HepG2 (cell line): ENCODE data around the gene ZMYM3.

Experiments used
- AGO1 ChIP-seq: fragments of 200-400 bp; formaldehyde crosslinking; IDR thresholded peaks from 2 replicates; pipeline ENCODE4 v1.6.1; 2017; ENCODE audit warnings: mild to moderate bottlenecking, low read depth, low read length, moderate library complexity; ENCODE audit not compliant: poor library complexity, severe bottlenecking
- FOXO1 ChIP-seq: sonication (generic); formaldehyde crosslinking; IDR thresholded peaks from 2 replicates; pipeline ENCODE4 v1.4.0; 2020; ENCODE audit warnings: missing genetic modification reagents
- KLF16 ChIP-seq, 2 experiments: sonication (generic) in 1 of 2; formaldehyde crosslinking in 1 of 2; IDR thresholded peaks; 2 replicates each; pipeline versions ENCODE4 v1.6.1 to v1.8.0; 2016 to 2023; ENCODE audit warnings: missing genetic modification reagents in 2 of 2, missing compliant biosample characterization in 1 of 2
- MAFK ChIP-seq, 2 experiments: IDR thresholded peaks in 1 of 2; conservative IDR thresholded peaks in 1 of 2; 2 replicates each; pipeline ENCODE4 v1.6.1; 2011; ENCODE audit warnings: improper control_type of control experiment in 2 of 2, low read length in 2 of 2
- ZNF550 ChIP-seq: sonication (generic); formaldehyde crosslinking; IDR thresholded peaks from 2 replicates; pipeline ENCODE4 v1.4.0; 2020; ENCODE audit warnings: mild to moderate bottlenecking, missing genetic modification reagents, borderline replicate concordance
- TF ChIP-seq, protein P1 (sequence below): sonication (generic); formaldehyde crosslinking; IDR thresholded peaks from 2 replicates; pipeline ENCODE4 v1.5.0; 2020; ENCODE audit warnings: mild to moderate bottlenecking, missing genetic modification reagents, moderate library complexity

DNA sequence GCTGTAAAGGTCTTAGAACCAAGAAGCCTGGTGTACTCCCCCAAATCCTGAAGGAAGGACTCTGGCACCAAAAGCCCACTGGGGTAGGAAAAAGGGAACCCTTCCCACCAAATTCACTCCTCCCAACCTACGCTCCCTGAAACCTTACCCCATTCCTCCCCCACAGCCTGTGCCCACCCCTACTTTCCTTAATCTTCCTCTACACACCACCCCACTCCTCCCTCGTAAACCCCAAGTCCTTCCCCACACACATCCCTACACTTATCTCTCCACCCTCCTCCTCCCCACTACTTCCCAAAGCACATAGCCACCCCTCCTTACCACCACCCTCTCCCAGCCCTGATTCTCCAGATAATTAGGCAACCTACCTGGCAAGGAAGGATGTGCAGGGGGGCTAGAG is 1.7 kb downstream of the ZMYM3 start:
- TF ChIP-seq, protein P1, sequence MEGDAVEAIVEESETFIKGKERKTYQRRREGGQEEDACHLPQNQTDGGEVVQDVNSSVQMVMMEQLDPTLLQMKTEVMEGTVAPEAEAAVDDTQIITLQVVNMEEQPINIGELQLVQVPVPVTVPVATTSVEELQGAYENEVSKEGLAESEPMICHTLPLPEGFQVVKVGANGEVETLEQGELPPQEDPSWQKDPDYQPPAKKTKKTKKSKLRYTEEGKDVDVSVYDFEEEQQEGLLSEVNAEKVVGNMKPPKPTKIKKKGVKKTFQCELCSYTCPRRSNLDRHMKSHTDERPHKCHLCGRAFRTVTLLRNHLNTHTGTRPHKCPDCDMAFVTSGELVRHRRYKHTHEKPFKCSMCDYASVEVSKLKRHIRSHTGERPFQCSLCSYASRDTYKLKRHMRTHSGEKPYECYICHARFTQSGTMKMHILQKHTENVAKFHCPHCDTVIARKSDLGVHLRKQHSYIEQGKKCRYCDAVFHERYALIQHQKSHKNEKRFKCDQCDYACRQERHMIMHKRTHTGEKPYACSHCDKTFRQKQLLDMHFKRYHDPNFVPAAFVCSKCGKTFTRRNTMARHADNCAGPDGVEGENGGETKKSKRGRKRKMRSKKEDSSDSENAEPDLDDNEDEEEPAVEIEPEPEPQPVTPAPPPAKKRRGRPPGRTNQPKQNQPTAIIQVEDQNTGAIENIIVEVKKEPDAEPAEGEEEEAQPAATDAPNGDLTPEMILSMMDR (CRISPR knock-in tag) = no peak
- TF ChIP-seq MAFK (conservative IDR thresholded peaks at IDR 0.05 in 1 of 2, IDR thresholded peaks at IDR 0.05 in 1 of 2; ENCODE audit: low read length in 2 of 2) (no peak), AGO1 (no peak), ZNF550 (no peak), FOXO1 (CRISPR knock-in tag) (no peak), KLF16 (CRISPR knock-in tag; IDR thresholded peaks at IDR 0.05) (no peak)
